H1 (cell line): ENCODE results near the gene ZNF646. TPM values are rescaled to one million over a fixed set of nuclear protein-coding genes. Genes with fewer than 3 reads are reported as not detected.

Experiments
- CTCF ChIA-PET: fragments of 300-600 bp; sonication (Branson Sonifier 250); formaldehyde crosslinking; loops from one replicate; lab custom pipeline; 2021; ENCODE audit not compliant: partially characterized antibody; lab: Charles Lee
- POLR2A ChIA-PET: fragments of 300-600 bp; sonication (Branson Sonifier 250); formaldehyde crosslinking; loops from one replicate; lab custom pipeline; 2021; ENCODE audit warnings: inconsistent platforms; ENCODE audit not compliant: partially characterized antibody; lab: Charles Lee
- DNase-seq, 2 experiments: peaks; one replicate each; pipeline versions ENCODE4 v3.0.0 to v3.0.0-alpha.2; 2010 to 2022; ENCODE audit warnings: low spot score in 2 of 2, low read depth in 1 of 2, mixed read lengths in 1 of 2
- FAIRE-seq: peaks from 2 replicates; lab custom pipeline; 2011; peaks lifted over from hg19 to GRCh38; lab: Jason Lieb, UNC
- H2AFZ ChIP-seq: 2 replicates; pipeline ENCODE4 v1.8.1; 2012; ENCODE audit warnings: low read length, inconsistent platforms
- H2AK5ac ChIP-seq: 2 replicates; pipeline ENCODE4 v1.6.1; 2013; ENCODE audit warnings: low read depth, low read length
- H2BK120ac ChIP-seq: replicated peaks from 2 replicates; pipeline ENCODE3; 2013; ENCODE audit warnings: low read depth, low read length, inconsistent platforms
- H2BK12ac ChIP-seq: 2 replicates; pipeline ENCODE4 v1.6.1; 2013; ENCODE audit warnings: low read depth, low read length
- H2BK15ac ChIP-seq: 2 replicates; pipeline ENCODE4 v1.6.1; 2013; ENCODE audit warnings: low read length
- H2BK20ac ChIP-seq: 2 replicates; pipeline ENCODE4 v1.6.1; 2013; ENCODE audit warnings: low read length
- H2BK5ac ChIP-seq: 2 replicates; pipeline ENCODE4 v1.6.1; 2013; ENCODE audit warnings: low read depth, low read length
- H3K14ac ChIP-seq: 2 replicates; pipeline ENCODE4 v1.6.1; 2013; ENCODE audit warnings: inconsistent platforms; ENCODE audit not compliant: insufficient read length
- H3K18ac ChIP-seq: 2 replicates; pipeline ENCODE4 v1.6.1; 2013; ENCODE audit warnings: low read length; ENCODE audit errors: extremely low read depth
- H3K23ac ChIP-seq: 2 replicates; pipeline ENCODE4 v1.6.1; 2013; ENCODE audit warnings: inconsistent platforms; ENCODE audit not compliant: insufficient read length
- H3K23me2 ChIP-seq: 2 replicates; pipeline ENCODE4 v1.6.1; 2013; ENCODE audit warnings: low read depth, low read length
- H3K27ac ChIP-seq: 2 replicates; pipeline ENCODE4 v1.6.1; 2011; ENCODE audit warnings: low read depth, low read length, inconsistent platforms
- H3K27me3 ChIP-seq, 4 experiments: replicated peaks in 1 of 4; 1 replicate in 1 of 4; 2 replicates in 3 of 4; pipeline versions ENCODE4 v1.6.1 to v1.8.1; 2011 to 2013; ENCODE audit warnings: low read length in 3 of 4, mild to moderate bottlenecking in 3 of 4, inconsistent platforms in 2 of 4, mixed read lengths in 2 of 4, moderate library complexity in 1 of 4; ENCODE audit not compliant: control insufficient read depth in 3 of 4, insufficient read depth in 3 of 4; ENCODE audit errors: extremely low read depth in 1 of 4
- H3K36me3 ChIP-seq, 4 experiments: 2 replicates each; pipeline versions ENCODE4 v1.6.1 to v1.8.1; 2011 to 2013; ENCODE audit warnings: mild to moderate bottlenecking in 4 of 4, low read length in 3 of 4, moderate library complexity in 2 of 4, control low read depth in 1 of 4, inconsistent platforms in 1 of 4; ENCODE audit not compliant: insufficient read depth in 4 of 4, control insufficient read depth in 2 of 4
- H3K4ac ChIP-seq: replicated peaks from 2 replicates; pipeline ENCODE3; 2013; ENCODE audit warnings: low read length, low read depth, mixed read lengths, inconsistent platforms; ENCODE audit not compliant: insufficient read length
- H3K4me1 ChIP-seq, 4 experiments: replicated peaks in 1 of 4; 1 replicate in 1 of 4; 2 replicates in 3 of 4; pipeline versions ENCODE4 v1.6.1 to v1.8.1; 2011 to 2013; ENCODE audit warnings: low read length in 3 of 4, inconsistent platforms in 2 of 4, mixed read lengths in 1 of 4; ENCODE audit not compliant: insufficient read depth in 4 of 4, control insufficient read depth in 3 of 4
- H3K4me2 ChIP-seq, 2 experiments: 2 replicates each; pipeline versions ENCODE4 v1.6.1 to v1.8.1; 2011 to 2013; ENCODE audit warnings: low read depth in 2 of 2, low read length in 2 of 2, control low read depth in 1 of 2, inconsistent platforms in 1 of 2, mild to moderate bottlenecking in 1 of 2; ENCODE audit not compliant: insufficient read depth in 1 of 2
- H3K4me3 ChIP-seq, 4 experiments: fragments of 200-600, 300-600 bp in 1 of 4; sonication (generic), shearing (Covaris generic), sonication (Bioruptor Twin) in 1 of 4; 2 replicates each; pipeline versions ENCODE4 v1.5.1 to v1.8.1; 2011 to 2016; ENCODE audit warnings: low read length in 4 of 4, low read depth in 3 of 4, control low read depth in 2 of 4, inconsistent platforms in 2 of 4, mild to moderate bottlenecking in 2 of 4, mixed read lengths in 1 of 4, moderate library complexity in 1 of 4; ENCODE audit not compliant: insufficient read depth in 2 of 4; ENCODE audit errors: extremely low read depth in 1 of 4
- H3K56ac ChIP-seq: replicated peaks from 2 replicates; pipeline ENCODE3; 2013; ENCODE audit warnings: low read depth, mild to moderate bottlenecking, mixed read lengths, low read length, inconsistent platforms; ENCODE audit not compliant: insufficient read length
- H3K79me1 ChIP-seq: 2 replicates; pipeline ENCODE4 v1.6.1; 2013; ENCODE audit warnings: low read depth, low read length, control low read depth
- H3K79me2 ChIP-seq, 2 experiments: 2 replicates each; pipeline versions ENCODE4 v1.6.1 to v1.8.1; 2012 to 2013; ENCODE audit warnings: low read length in 2 of 2, mild to moderate bottlenecking in 2 of 2, inconsistent platforms in 1 of 2; ENCODE audit not compliant: insufficient read depth in 2 of 2, control insufficient read depth in 1 of 2
- H3K9ac ChIP-seq, 4 experiments: replicated peaks in 1 of 4; 1 replicate in 1 of 4; 2 replicates in 3 of 4; pipeline versions ENCODE4 v1.6.1 to v1.8.1; 2011 to 2013; ENCODE audit warnings: low read depth in 3 of 4, low read length in 3 of 4, control low read depth in 2 of 4, mild to moderate bottlenecking in 2 of 4, moderate library complexity in 2 of 4, inconsistent platforms in 1 of 4; ENCODE audit errors: extremely low read depth in 1 of 4
- H3K9me3 ChIP-seq, 2 experiments: 2 replicates each; pipeline versions ENCODE4 v1.6.1 to v1.8.1; 2012 to 2013; ENCODE audit warnings: mild to moderate bottlenecking in 2 of 2, moderate library complexity in 2 of 2, control low read depth in 1 of 2, inconsistent platforms in 1 of 2, low read depth in 1 of 2, low read length in 1 of 2, mixed read lengths in 1 of 2; ENCODE audit not compliant: insufficient read depth in 2 of 2
- H4K20me1 ChIP-seq, 2 experiments: replicated peaks in 1 of 2; 2 replicates each; pipeline versions ENCODE3 to v1.8.1; 2011 to 2013; ENCODE audit warnings: inconsistent platforms in 2 of 2, low read length in 2 of 2, mild to moderate bottlenecking in 1 of 2; ENCODE audit not compliant: insufficient read depth in 2 of 2, control insufficient read depth in 1 of 2
- H4K5ac ChIP-seq: 2 replicates; pipeline ENCODE4 v1.6.1; 2013; ENCODE audit warnings: low read length, low read depth, mixed read lengths, inconsistent platforms; ENCODE audit not compliant: insufficient read length
- H4K8ac ChIP-seq: 2 replicates; pipeline ENCODE4 v1.8.0; 2013; ENCODE audit warnings: mild to moderate bottlenecking, moderate library complexity, low read length, inconsistent platforms; ENCODE audit not compliant: insufficient read depth; ENCODE audit errors: extremely low read depth
- H4K91ac ChIP-seq: replicated peaks from 2 replicates; pipeline ENCODE3; 2013; ENCODE audit warnings: low read length, mixed read lengths, inconsistent platforms; ENCODE audit not compliant: insufficient read length
- BCL11A ChIP-seq, 2 experiments: IDR thresholded peaks; one replicate each; pipeline ENCODE4 v1.6.1; 2011; ENCODE audit warnings: low read depth in 2 of 2, low read length in 2 of 2, mild to moderate bottlenecking in 2 of 2
- CHD1 ChIP-seq: IDR thresholded peaks from 2 replicates; pipeline ENCODE4 v1.6.1; 2012; ENCODE audit warnings: low read depth, low read length, improper control_type of control experiment
- GTF2F1 ChIP-seq: IDR thresholded peaks from 2 replicates; pipeline ENCODE4 v1.6.1; 2012; ENCODE audit warnings: low read depth, low read length, improper control_type of control experiment, borderline replicate concordance
- HDAC2 ChIP-seq, 2 experiments: fragments of 300-600 bp in 1 of 2; sonication (generic) in 1 of 2; IDR thresholded peaks; 2 replicates each; pipeline ENCODE4 v1.6.1; 2011 to 2012; ENCODE audit warnings: low read depth in 2 of 2, low read length in 2 of 2, mild to moderate bottlenecking in 2 of 2, moderate library complexity in 2 of 2, borderline replicate concordance in 1 of 2, inconsistent platforms in 1 of 2
- KDM5A ChIP-seq: fragments of 200-600 bp; IDR thresholded peaks from 2 replicates; pipeline ENCODE4 v1.7.1; 2012; ENCODE audit warnings: mild to moderate bottlenecking, low read length, inconsistent platforms, mixed read lengths
- RAD21 ChIP-seq, 2 experiments: IDR thresholded peaks in 1 of 2; conservative IDR thresholded peaks in 1 of 2; 2 replicates each; pipeline ENCODE4 v1.6.1; 2011; ENCODE audit warnings: low read depth in 2 of 2, low read length in 2 of 2, improper control_type of control experiment in 1 of 2, inconsistent platforms in 1 of 2, mild to moderate bottlenecking in 1 of 2, moderate library complexity in 1 of 2
- SIN3A ChIP-seq, 2 experiments: IDR thresholded peaks in 1 of 2; conservative IDR thresholded peaks in 1 of 2; 2 replicates each; pipeline ENCODE4 v1.6.1; 2011 to 2012; ENCODE audit warnings: low read length in 2 of 2, improper control_type of control experiment in 1 of 2, low read depth in 1 of 2, mild to moderate bottlenecking in 1 of 2
- SP1 ChIP-seq: IDR thresholded peaks from 2 replicates; pipeline ENCODE4 v1.6.1; 2011; ENCODE audit warnings: low read depth, low read length
- SP4 ChIP-seq: IDR thresholded peaks from 2 replicates; pipeline ENCODE4 v1.6.1; 2012; ENCODE audit warnings: low read length, inconsistent platforms
- TEAD4 ChIP-seq: IDR thresholded peaks from 2 replicates; pipeline ENCODE4 v1.6.1; 2012; ENCODE audit warnings: low read depth, low read length, inconsistent platforms, mixed read lengths
- WGBS, 2 experiments: shearing (Covaris generic) in 1 of 2; methylation state at CpG; one replicate each; pipeline versions ENCODE4 v1.1.6 to v1.1.7; 2013 to 2015; ENCODE audit warnings: low lambda C conversion rate in 2 of 2, mixed read lengths in 2 of 2, inconsistent platforms in 1 of 2, low coverage in 1 of 2, missing lambda C conversion rate in 1 of 2; ENCODE audit not compliant: insufficient replicate concordance in 2 of 2, insufficient coverage in 1 of 2, insufficient read length in 1 of 2; ENCODE audit errors: extremely low coverage in 1 of 2, missing lambda C conversion rate in 1 of 2; 5-methylcytosine and 5-hydroxymethylcytosine counted together
- polyA plus RNA-seq, 7 experiments: library from polyadenylated mRNA; depleted of rRNA in 3 of 7; stranded (reverse) in 5 of 7; unstranded in 2 of 7; fragments of >200 nt in 5 of 7; fragments of 200-250 nt in 2 of 7; gene quantifications; 1 replicate in 5 of 7; 2 replicates in 1 of 7; 4 replicates in 1 of 7; pipeline versions ENCODE4 v1.2.1 to v1.2.3, GENCODE V29; 2011 to 2013; ENCODE audit warnings: missing spikeins in 2 of 7, mixed read lengths in 2 of 7
- total RNA-seq: library from RNA; stranded (reverse); fragmentation: NEBNext Ultra II Directional; extraction: Animal tissue kit (Norgen Biotek cat#: 25700); gene quantifications from 2 replicates; pipeline ENCODE4 v1.2.1, GENCODE V29; 2021
- TF ChIP-seq, protein P1 (sequence below), 3 experiments: IDR thresholded peaks; 1 replicate in 2 of 3; 2 replicates in 1 of 3; pipeline versions ENCODE4 v1.5.1 to v1.6.1; 2011; ENCODE audit warnings: low read length in 3 of 3, mild to moderate bottlenecking in 3 of 3, inconsistent platforms in 2 of 3, low read depth in 1 of 3, moderate library complexity in 1 of 3; ENCODE audit not compliant: insufficient read depth in 1 of 3; ENCODE audit errors: control extremely low read depth in 1 of 3

The ZNF646 gene
- total and polyA plus RNA-seq, 2 of the 8 experiments (the other 6 are each of a cell fraction or from before 2014, with no cell fraction given) = 6.5 to 25.0 TPM

DNA sequence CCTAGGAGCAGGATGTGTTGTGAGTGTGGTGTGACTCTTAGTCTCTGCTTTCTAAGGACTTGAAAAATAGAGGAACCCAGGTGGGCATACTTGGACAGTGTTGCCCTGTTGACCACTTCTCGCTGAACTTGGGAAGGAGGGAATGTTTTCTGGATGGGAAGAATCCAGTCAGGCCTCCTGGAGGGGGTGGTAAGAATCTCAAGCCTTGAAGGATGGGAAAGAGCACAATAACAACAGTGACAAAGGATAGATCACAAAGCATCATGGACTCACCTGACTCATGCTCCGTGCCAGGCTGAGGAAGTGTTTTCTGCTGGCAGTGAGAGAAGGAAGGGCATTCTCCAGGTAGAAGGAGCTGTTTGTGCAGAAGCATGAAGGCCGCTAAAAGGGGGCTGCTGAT is 51.6 kb downstream of the ZNF646 start:
- no peak overlapping the region for H2BK15ac ChIP-seq
- no peak overlapping the region for H4K5ac ChIP-seq
- no peak overlapping the region for H3K27ac ChIP-seq
- no peaks in the 10 kb centered on the region for H3K79me2 ChIP-seq
- no peak overlapping the region for H3K9ac ChIP-seq
- no peak overlapping the region for H3K18ac ChIP-seq
- no peak overlapping the region for H2AFZ ChIP-seq
- H3K4me1 ChIP-seq = peaks cover 0 to 8% (median 6%) of the 10 kb centered on the region in 4 experiments; a peak in 6 of 7 replicates
- H3K4me3 ChIP-seq = no peak overlapping the region
- no peak overlapping the region for H2AK5ac ChIP-seq
- H2BK20ac ChIP-seq = no peak overlapping the region
- H3K23ac ChIP-seq = no peak overlapping the region
- H2BK12ac ChIP-seq = no peak overlapping the region
- ChIA-PET CTCF (interaction anchor here (0.7 to 1.9 kb wide), 3 partner anchors 32 to 325 kb away, joined by 3 to 5 read pairs (median 3); no protein-coding TSS in a partner anchor), POLR2A (interaction anchor here (0.9 to 34.9 kb wide), 4 partner anchors 5 to 64 kb away, joined by 3 to 713 read pairs (median 361); partner anchors contain the start of genes BCKDK, FUS, KAT8 and PRSS36)
- FAIRE-seq (no peak), DNase-seq (no peak)
- no peaks in the 10 kb centered on the region for H3K23me2 ChIP-seq
- H2BK5ac ChIP-seq = no peak overlapping the region
- no peak overlapping the region for H3K4ac ChIP-seq
- H4K91ac ChIP-seq = no peak overlapping the region
- H4K8ac ChIP-seq = no peak overlapping the region
- no peak overlapping the region for H2BK120ac ChIP-seq
- H3K79me1 ChIP-seq = no peaks in the 10 kb centered on the region; the same call in 1 of the 2 replicates
- no peak overlapping the region for H3K4me2 ChIP-seq
- H3K27me3 ChIP-seq = no peaks in the 10 kb centered on the region
- no peak overlapping the region for H3K14ac ChIP-seq
- H3K9me3 ChIP-seq = no peaks in the 10 kb centered on the region
- H3K56ac ChIP-seq = no peak overlapping the region
- no peaks in the 10 kb centered on the region for H4K20me1 ChIP-seq
- peaks cover 5 to 21% (median 15%) of the 10 kb centered on the region in 4 experiments; a peak in 7 of 8 replicates for H3K36me3 ChIP-seq
- 86% methylated on average over 3 of the region's 3 CpGs; no CpG with 5 or more reads in 1 of the 2 experiments for WGBS, 2 experiments
- no peak for TF ChIP-seq CHD1
- TF ChIP-seq GTF2F1 = no peak
- TF ChIP-seq, protein P1, sequence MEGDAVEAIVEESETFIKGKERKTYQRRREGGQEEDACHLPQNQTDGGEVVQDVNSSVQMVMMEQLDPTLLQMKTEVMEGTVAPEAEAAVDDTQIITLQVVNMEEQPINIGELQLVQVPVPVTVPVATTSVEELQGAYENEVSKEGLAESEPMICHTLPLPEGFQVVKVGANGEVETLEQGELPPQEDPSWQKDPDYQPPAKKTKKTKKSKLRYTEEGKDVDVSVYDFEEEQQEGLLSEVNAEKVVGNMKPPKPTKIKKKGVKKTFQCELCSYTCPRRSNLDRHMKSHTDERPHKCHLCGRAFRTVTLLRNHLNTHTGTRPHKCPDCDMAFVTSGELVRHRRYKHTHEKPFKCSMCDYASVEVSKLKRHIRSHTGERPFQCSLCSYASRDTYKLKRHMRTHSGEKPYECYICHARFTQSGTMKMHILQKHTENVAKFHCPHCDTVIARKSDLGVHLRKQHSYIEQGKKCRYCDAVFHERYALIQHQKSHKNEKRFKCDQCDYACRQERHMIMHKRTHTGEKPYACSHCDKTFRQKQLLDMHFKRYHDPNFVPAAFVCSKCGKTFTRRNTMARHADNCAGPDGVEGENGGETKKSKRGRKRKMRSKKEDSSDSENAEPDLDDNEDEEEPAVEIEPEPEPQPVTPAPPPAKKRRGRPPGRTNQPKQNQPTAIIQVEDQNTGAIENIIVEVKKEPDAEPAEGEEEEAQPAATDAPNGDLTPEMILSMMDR (IDR thresholded peaks at IDR 0.05; ENCODE audit: control extremely low read depth in 1 of 3, insufficient read depth in 1 of 3, low read depth in 1 of 3, low read length in 3 of 3) = no peak
- no peak for TF ChIP-seq SP4
- no peak for TF ChIP-seq KDM5A
- no peak for TF ChIP-seq SIN3A (conservative IDR thresholded peaks at IDR 0.05 in 1 of 2, IDR thresholded peaks at IDR 0.05 in 1 of 2; ENCODE audit: low read depth in 1 of 2, low read length in 2 of 2)
- no peak for TF ChIP-seq SP1
- TF ChIP-seq TEAD4 = no peak
- TF ChIP-seq HDAC2 (IDR thresholded peaks at IDR 0.05; ENCODE audit: borderline replicate concordance in 1 of 2, low read depth in 2 of 2, low read length in 2 of 2) = no peak
- no peak for TF ChIP-seq BCL11A (IDR thresholded peaks at IDR 0.05; ENCODE audit: low read depth in 2 of 2, low read length in 2 of 2)
- TF ChIP-seq RAD21 (IDR thresholded peaks at IDR 0.05 in 1 of 2, conservative IDR thresholded peaks at IDR 0.05 in 1 of 2; ENCODE audit: low read depth in 2 of 2, low read length in 2 of 2) = no peak
